Ovary (tissue), 10 donors: ENCODE results near the gene C19orf67. TPM values are rescaled to one million over a fixed set of nuclear protein-coding genes. Genes with fewer than 3 reads are reported as not detected.

Source experiments
- DNase-seq, 5 donors: peaks; one replicate each; pipeline ENCODE4 v3.0.0-alpha.2; 2019 to 2020
- H3K27ac ChIP-seq, 2 donors: fragments of 200-600 bp; one replicate each; pipeline versions ENCODE4 v1.5.1 to v1.8.0; 2019 to 2022
- H3K27me3 ChIP-seq: fragments of 200-600 bp; one replicate; pipeline ENCODE4 v1.8.0; 2022
- H3K36me3 ChIP-seq: fragments of 200-600 bp; sonication (generic); one replicate; pipeline ENCODE4 v1.5.1; 2019
- H3K4me1 ChIP-seq: one replicate; pipeline ENCODE4 v1.8.1; 2013; ENCODE audit warnings: mild to moderate bottlenecking, moderate library complexity; ENCODE audit not compliant: insufficient read depth
- H3K4me3 ChIP-seq: fragments of 200-600 bp; sonication (generic); one replicate; pipeline ENCODE4 v1.5.1; 2017
- H3K9me3 ChIP-seq, 2 donors: fragments of 200-600 bp in 1 of 2; sonication (generic) in 1 of 2; one replicate each; pipeline versions ENCODE4 v1.5.1 to v1.8.1; 2013 to 2019; ENCODE audit warnings: mild to moderate bottlenecking in 1 of 2, moderate library complexity in 1 of 2
- CTCF ChIP-seq, 3 donors: fragments of 450-650 bp in 2 of 3; fragments of 200-600 bp in 1 of 3; IDR thresholded peaks; one replicate each; pipeline versions ENCODE4 v1.5.1 to v1.8.0; 2016 to 2022; ENCODE audit warnings: antibody characterized with exemption in 3 of 3, mild to moderate bottlenecking in 1 of 3
- EP300 ChIP-seq: sonication (generic); formaldehyde crosslinking; IDR thresholded peaks from one replicate; pipeline ENCODE4 v1.6.1; 2017; ENCODE audit warnings: antibody characterized with exemption
- POLR2A ChIP-seq: fragments of 450-650 bp; IDR thresholded peaks from one replicate; pipeline ENCODE4 v1.6.1; 2017; ENCODE audit warnings: antibody characterized with exemption, mild to moderate bottlenecking, moderate library complexity
- WGBS, 3 donors: extraction: QIAGEN DNeasy Blood & Tissue Kit in 1 of 3; methylation state at CpG; one replicate each; pipeline versions ENCODE4 v1.1.5 to v1.1.7; 2013 to 2017; 5-methylcytosine and 5-hydroxymethylcytosine counted together
- intact Hi-C, 4 donors: fragments of 100-400 bp; cut with DNase I; formaldehyde crosslinking; loops; one replicate each; pipeline versions ENCODE4 v1.11.0 to v1.15.1; 2022 to 2023
- long read RNA-seq, 3 donors: library from polyadenylated mRNA in 2 of 3; unstranded in 2 of 3; transcript quantifications; one replicate each; pipeline ENCODE4 v2.0.0 and lab custom pipeline, GENCODE V29; 2021 to 2026
- polyA plus RNA-seq, 2 donors: library from polyadenylated mRNA; stranded (reverse); fragments of 200-250 nt in 1 of 2; fragments of 350-450 nt in 1 of 2; fragmentation: Illumina TruSeq in 1 of 2; extraction: RNeasy Lipid Tissue Mini Kit (QIAGEN cat#74804) in 1 of 2; gene quantifications; one replicate each; pipeline ENCODE4 v1.2.3, GENCODE V29; 2013 to 2014
- total RNA-seq, 7 donors: library from RNA; depleted of rRNA in 2 of 7; stranded (reverse); fragments of >200 nt in 2 of 7; fragmentation: NEBNext Ultra II Directional in 3 of 7; extraction: Animal tissue kit (Norgen Biotek cat#: 25700) in 3 of 7; gene quantifications; one replicate each; pipeline versions ENCODE4 v1.1.0 to v1.2.4, GENCODE V29; 2016 to 2023
- donor health status: DM: no; HTN: no; CAD: no; lungs with moderate emphysema.
- donor health status: DM: no; HTN: no; CAD: no.
- donor health status: Bipolar disorder and iron deficiency.
- donor health status: DM: yes; HTN: yes; CAD: no.
- donor health status: DM: no; HTN: no; CAD: no.
- donor health status: DM: yes; HTN: yes; CAD: no.

C19orf67 gene
- total RNA-seq (not detected), polyA plus RNA-seq (under 1 TPM in 1 of 2 donors, not detected in 1; 0.08 TPM)
- long read RNA-seq, donor 1: 0 reads
- long read RNA-seq, donor 2: 0 reads
- long read RNA-seq, donor 3, partial matches to known transcripts: 0 of 1 reads
- long read RNA-seq, donor 3, other reads (novel, unspliced or antisense): 0 of 1 reads

GRCh38 chr19:14085309-14085995 lies at the start of gene C19orf67:
Gene C19orf67 (minus strand): TSS chr19:14085783. CDS start chr19:14085627, 156 bp downstream.
- DNase-seq: peak in 1 of 5 donors; percentile 39
- WGBS, 3 donors: 46 to 70% (median 65%) methylated on average over 52 to 54 of the region's 54 CpGs
- TF ChIP-seq POLR2A: no peak
- no peak for TF ChIP-seq CTCF (IDR thresholded peaks at IDR 0.05)
- TF ChIP-seq EP300: no peak
- intact Hi-C loops: loop anchor here in 2 of 4 donors (10.0 kb wide), 2 partner anchors 49 to 321 kb away; partner anchors contain the start of genes ASF1B (in 1 of the 2) and MRI1 (in 1 of the 2)
- Histone ChIP-seq H3K4me3 (no peak within 1 kb of the TSS), H3K27ac (no peak within 1 kb of the TSS), H3K4me1 (peaks cover 2% of the 10 kb centered on the region), H3K27me3 (no peaks in the 10 kb centered on the region), H3K36me3 (no peaks in the 10 kb centered on the region), H3K9me3 (no peaks in the 10 kb centered on the region)

GRCh38 chr19:14135355-14135754 lies 49.8 kb upstream of the C19orf67 start:
- Histone ChIP-seq H3K27me3 (no peaks in the 10 kb centered on the region), H3K4me1 (no peaks in the 10 kb centered on the region), H3K27ac (no peak overlapping the region), H3K4me3 (no peak overlapping the region), H3K9me3 (no peaks in the 10 kb centered on the region), H3K36me3 (no peaks in the 10 kb centered on the region)
- intact Hi-C loops: loop anchor here in 3 of 4 donors (5.0 to 10.0 kb wide), 2 partner anchors 51 to 63 kb away; partner anchors contain the start of genes MISP3 (in 2 of the 3) and C19orf67 (in 1 of the 3)
- DNase-seq: no peak
- TF ChIP-seq POLR2A: no peak
- no peak for TF ChIP-seq EP300
- no peak for TF ChIP-seq CTCF (IDR thresholded peaks at IDR 0.05)
- WGBS, 3 donors: 24 to 37% (median 29%) methylated on average over 6 of the region's 6 CpGs

- Histone ChIP-seq H3K36me3 (no peaks in the 10 kb centered on the region), H3K27ac (no peak overlapping the region), H3K4me3 (no peak overlapping the region), H3K27me3 (no peaks in the 10 kb centered on the region), H3K4me1 (peaks cover 3% of the 10 kb centered on the region), H3K9me3 (no peaks in the 10 kb centered on the region)
- DNase-seq: no peak
- TF ChIP-seq EP300 (no peak), CTCF (IDR thresholded peaks at IDR 0.05) (no peak), POLR2A (no peak)
- 56 to 78% (median 68%) methylated on average over 4 of the region's 4 CpGs for WGBS, 3 donors
- intact Hi-C loops: no loop called here
These were observed 42.4 kb upstream of the C19orf67 start for GRCh38 chr19:14127929-14128509.

- Histone ChIP-seq H3K4me1 (peaks cover 3% of the 10 kb centered on the region), H3K27me3 (no peaks in the 10 kb centered on the region), H3K9me3 (no peaks in the 10 kb centered on the region), H3K4me3 (no peak overlapping the region), H3K36me3 (no peaks in the 10 kb centered on the region), H3K27ac (no peak overlapping the region)
- TF ChIP-seq CTCF (IDR thresholded peaks at IDR 0.05): no peak
- no peak for TF ChIP-seq POLR2A
- no peak for TF ChIP-seq EP300
- DNase-seq: no peak
- WGBS, 3 donors: 76 to 84% (median 78%) methylated on average over 8 of the region's 8 CpGs
- intact Hi-C loops: no loop called here
These were observed 41.6 kb upstream of the C19orf67 start for GRCh38 chr19:14127176-14127575.
